Esophagus squamous epithelium (tissue), 5 donors: ENCODE measurements around the gene LSM14B. TPM values are rescaled to one million over a fixed set of nuclear protein-coding genes. Genes with fewer than 3 reads are reported as not detected.

ENCODE experiments used
- DNase-seq: peaks from one replicate; lab custom pipeline; 2025; lab: John Stamatoyannopoulos, UW
- H3K27ac ChIP-seq, 4 donors: fragments of 200-600 bp; sonication (generic); one replicate each; pipeline ENCODE4 v1.5.1; 2016 to 2019; ENCODE audit warnings: mild to moderate bottlenecking in 1 of 4
- H3K27me3 ChIP-seq, 4 donors: fragments of 200-600 bp; sonication (generic); 1 replicate in 3 of 4; 2 replicates in 1 of 4; pipeline versions ENCODE4 v1.5.1 to v1.6.0; 2017 to 2021; ENCODE audit warnings: antibody characterized with exemption in 1 of 4
- H3K36me3 ChIP-seq, 3 donors: fragments of 200-600 bp; sonication (generic); one replicate each; pipeline ENCODE4 v1.5.1; 2016 to 2019
- H3K4me1 ChIP-seq, 3 donors: fragments of 200-600 bp; sonication (generic); one replicate each; pipeline ENCODE4 v1.5.1; 2017 to 2019
- H3K4me3 ChIP-seq, 4 donors: fragments of 200-600 bp; sonication (generic); 1 replicate in 3 of 4; 2 replicates in 1 of 4; pipeline ENCODE4 v1.5.1; 2016 to 2019; ENCODE audit warnings: mild to moderate bottlenecking in 2 of 4, moderate library complexity in 1 of 4
- H3K9me3 ChIP-seq, 3 donors: fragments of 200-600 bp; sonication (generic); one replicate each; pipeline ENCODE4 v1.5.1; 2016 to 2019
- POLR2A ChIP-seq, 4 donors: fragments of 450-650 bp; IDR thresholded peaks; one replicate each; pipeline ENCODE4 v1.6.1; 2017; ENCODE audit warnings: antibody characterized with exemption in 4 of 4, mild to moderate bottlenecking in 4 of 4, moderate library complexity in 3 of 4
- WGBS, 2 donors: methylation state at CpG; one replicate each; pipeline ENCODE4 v1.1.5; 2018; 5-methylcytosine and 5-hydroxymethylcytosine counted together
- intact Hi-C: fragments of 100-400 bp; cut with DNase I; formaldehyde crosslinking; loops from one replicate; pipeline ENCODE4 v1.15.0; 2022
- total RNA-seq, 4 donors: library from RNA; depleted of rRNA; stranded (reverse); fragments of >200 nt; gene quantifications; one replicate each; pipeline ENCODE4 v1.1.0, GENCODE V29; 2016
- TF ChIP-seq, protein P1 (sequence below), 6 experiments: fragments of 450-650 bp in 4 of 6; fragments of 200-600 bp in 2 of 6; sonication (generic) in 2 of 6; IDR thresholded peaks; one replicate each; pipeline ENCODE4 v1.5.1; 2016 to 2019; ENCODE audit warnings: antibody characterized with exemption in 6 of 6, mild to moderate bottlenecking in 4 of 6, moderate library complexity in 4 of 6
- donor health status: DM: yes; HTN: yes; CAD: no.

Gene LSM14B
- total RNA-seq, 4 donors from 2014 or later: 18.1 to 30.5 (median 21.7) TPM

DNA sequence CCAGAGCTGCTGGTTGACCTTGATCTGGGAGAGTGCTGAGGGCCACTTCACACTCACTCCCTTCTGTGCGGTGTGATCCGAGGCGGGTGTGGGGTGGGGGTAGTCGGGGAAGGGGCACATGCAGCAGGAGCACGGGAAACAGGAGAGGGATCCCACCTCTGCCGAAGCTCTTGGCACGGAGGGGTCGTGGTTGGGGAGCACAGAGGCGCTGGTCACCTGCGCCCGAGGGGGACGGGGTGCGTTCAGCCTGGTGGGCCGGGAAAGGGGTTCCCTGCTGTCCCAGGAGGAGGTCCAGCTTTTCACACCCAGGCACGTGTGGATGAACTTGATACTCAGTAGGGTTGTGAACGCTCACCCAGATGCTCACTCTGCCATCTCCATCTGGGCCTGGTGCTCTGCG lies 38.6 kb downstream of the LSM14B start:
- H3K9me3 ChIP-seq: no peaks in the 10 kb centered on the region
- 86 to 98% methylated on average over 6 to 11 of the region's 17 CpGs for WGBS, 2 donors
- H3K27me3 ChIP-seq: no peaks in the 10 kb centered on the region
- H3K36me3 ChIP-seq: peaks cover 20 to 73% (median 31%) of the 10 kb centered on the region in 3 donors
- TF ChIP-seq POLR2A (IDR thresholded peaks at IDR 0.05): no peak
- TF ChIP-seq, protein P1, sequence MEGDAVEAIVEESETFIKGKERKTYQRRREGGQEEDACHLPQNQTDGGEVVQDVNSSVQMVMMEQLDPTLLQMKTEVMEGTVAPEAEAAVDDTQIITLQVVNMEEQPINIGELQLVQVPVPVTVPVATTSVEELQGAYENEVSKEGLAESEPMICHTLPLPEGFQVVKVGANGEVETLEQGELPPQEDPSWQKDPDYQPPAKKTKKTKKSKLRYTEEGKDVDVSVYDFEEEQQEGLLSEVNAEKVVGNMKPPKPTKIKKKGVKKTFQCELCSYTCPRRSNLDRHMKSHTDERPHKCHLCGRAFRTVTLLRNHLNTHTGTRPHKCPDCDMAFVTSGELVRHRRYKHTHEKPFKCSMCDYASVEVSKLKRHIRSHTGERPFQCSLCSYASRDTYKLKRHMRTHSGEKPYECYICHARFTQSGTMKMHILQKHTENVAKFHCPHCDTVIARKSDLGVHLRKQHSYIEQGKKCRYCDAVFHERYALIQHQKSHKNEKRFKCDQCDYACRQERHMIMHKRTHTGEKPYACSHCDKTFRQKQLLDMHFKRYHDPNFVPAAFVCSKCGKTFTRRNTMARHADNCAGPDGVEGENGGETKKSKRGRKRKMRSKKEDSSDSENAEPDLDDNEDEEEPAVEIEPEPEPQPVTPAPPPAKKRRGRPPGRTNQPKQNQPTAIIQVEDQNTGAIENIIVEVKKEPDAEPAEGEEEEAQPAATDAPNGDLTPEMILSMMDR (IDR thresholded peaks at IDR 0.05): no peak
- peak overlapping the region in 3 of 4 donors; percentile 31 to 65 (median 56) for H3K27ac ChIP-seq
- no peak overlapping the region for H3K4me3 ChIP-seq
- no peak for DNase-seq
- intact Hi-C loops: no loop called here
- H3K4me1 ChIP-seq: peaks cover 10 to 53% (median 21%) of the 10 kb centered on the region in 3 donors

DNA sequence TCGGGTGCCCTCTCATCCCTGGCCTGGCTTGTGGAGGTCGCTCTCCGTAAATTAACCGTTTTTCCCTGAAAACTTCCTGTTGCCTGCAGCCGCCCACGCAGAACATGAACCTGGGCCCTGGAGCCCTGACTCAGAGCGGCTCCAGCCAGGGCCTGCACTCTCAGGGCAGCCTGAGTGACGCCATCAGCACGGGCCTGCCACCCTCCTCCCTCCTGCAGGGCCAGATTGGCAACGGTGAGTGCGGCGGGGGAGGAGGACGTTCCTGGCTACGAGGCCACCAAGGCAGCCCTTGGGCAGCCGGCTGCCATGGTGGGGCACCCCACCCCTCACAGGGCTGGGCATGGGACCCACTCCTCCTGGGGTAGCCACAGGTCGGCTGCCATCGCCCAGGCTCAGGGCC lies 39.1 kb downstream of the LSM14B start:
- no peak overlapping the region for H3K4me3 ChIP-seq
- no peaks in the 10 kb centered on the region for H3K9me3 ChIP-seq
- WGBS, 2 donors: 55% methylated on average over 4 of the region's 17 CpGs; no CpG with 5 or more reads in 1 of the 2 donors
- DNase-seq: no peak
- peak overlapping the region; percentile 26 to 65 (median 44) for H3K27ac ChIP-seq
- intact Hi-C loops: no loop called here
- peaks cover 10 to 48% (median 21%) of the 10 kb centered on the region in 3 donors for H3K4me1 ChIP-seq
- no peak for TF ChIP-seq POLR2A (IDR thresholded peaks at IDR 0.05)
- TF ChIP-seq, protein P1 (IDR thresholded peaks at IDR 0.05): no peak
- no peaks in the 10 kb centered on the region for H3K27me3 ChIP-seq
- peaks cover 20 to 73% (median 31%) of the 10 kb centered on the region in 3 donors for H3K36me3 ChIP-seq

- Histone ChIP-seq H3K36me3 (peaks cover 20 to 88% (median 37%) of the 10 kb centered on the region in 3 donors), H3K4me3 (no peak overlapping the region), H3K9me3 (no peaks in the 10 kb centered on the region), H3K4me1 (peaks cover 0 to 32% (median 15%) of the 10 kb centered on the region in 3 donors), H3K27ac (no peak overlapping the region), H3K27me3 (no peaks in the 10 kb centered on the region)
- intact Hi-C loops: no loop called here
- WGBS, 2 donors: 93 to 95% methylated on average over 3 to 4 of the region's 38 CpGs
- DNase-seq: no peak
- TF ChIP-seq POLR2A (IDR thresholded peaks at IDR 0.05): no peak
- TF ChIP-seq, protein P1 (IDR thresholded peaks at IDR 0.05): no peak
These were observed 40.6 kb downstream of the LSM14B start for GRCh38 chr20:62162765-62163484.

GRCh38 chr20:62163485-62163865 lies 41.2 kb downstream of the LSM14B start:
- WGBS, 2 donors: 83 to 87% methylated on average over 2 to 3 of the region's 25 CpGs
- peaks cover 20 to 92% (median 39%) of the 10 kb centered on the region in 3 donors for H3K36me3 ChIP-seq

More at GRCh38 chr20:62163485-62163865, 41.2 kb downstream of the LSM14B start:
- TF ChIP-seq, protein P1 (IDR thresholded peaks at IDR 0.05): no peak
- no peak for TF ChIP-seq POLR2A (IDR thresholded peaks at IDR 0.05)
- intact Hi-C loops: no loop called here
- Histone ChIP-seq H3K9me3 (no peaks in the 10 kb centered on the region), H3K4me1 (peaks cover 0 to 32% (median 15%) of the 10 kb centered on the region in 3 donors), H3K27me3 (no peaks in the 10 kb centered on the region), H3K4me3 (no peak overlapping the region), H3K27ac (no peak overlapping the region)
- no peak for DNase-seq
